ENCODE data around the gene CNPY1.

Gene CNPY1

DNA sequence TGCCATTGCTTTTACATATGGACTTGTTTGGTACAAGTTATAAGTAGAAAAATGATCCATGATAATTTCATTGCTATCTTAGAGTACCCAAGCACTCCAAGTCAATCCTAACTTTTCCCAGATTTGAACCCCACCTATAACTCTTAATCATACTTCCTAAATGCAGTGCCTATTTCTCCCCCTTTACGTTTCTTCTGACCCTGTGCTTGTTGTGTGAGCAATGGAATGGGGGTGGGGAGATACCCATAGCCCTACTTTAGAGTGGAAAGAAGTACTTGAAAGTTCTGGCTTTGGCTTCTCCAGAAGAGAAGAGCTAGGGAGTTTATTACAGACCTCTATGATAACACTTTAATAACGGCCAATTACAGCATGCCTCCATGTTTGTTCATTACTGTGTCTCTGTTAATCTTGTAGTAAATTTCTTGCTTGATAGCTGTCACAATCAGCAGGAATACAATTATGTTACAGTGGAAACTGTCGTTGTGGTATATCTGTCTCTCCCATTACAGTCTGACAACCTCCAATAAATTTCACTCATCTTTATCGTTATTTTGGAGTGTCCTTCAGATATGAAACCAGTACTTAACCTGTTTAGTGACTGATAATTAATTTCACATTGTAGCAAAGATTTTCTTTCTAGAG lies 34.0 kb downstream of the CNPY1 start:
- no peak for DNase-seq (ENCODE audit: low read depth, low spot score)

DNA sequence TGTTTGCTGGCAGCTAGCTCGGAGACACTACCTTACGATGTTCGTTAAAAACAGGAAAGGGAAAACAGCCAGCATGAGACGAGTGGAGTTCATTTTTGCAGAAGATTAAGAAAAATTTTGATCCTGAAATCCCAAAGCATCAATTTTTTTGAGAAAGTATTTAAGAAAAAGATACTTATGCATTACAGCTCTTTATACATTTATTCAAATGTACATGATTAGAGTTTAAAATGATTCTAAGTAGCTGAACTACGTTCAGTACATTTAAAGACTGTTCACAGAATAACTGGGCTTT lies 34.7 kb downstream of the CNPY1 start:
- DNase-seq (ENCODE audit: low read depth, low spot score), result no peak

DNA sequence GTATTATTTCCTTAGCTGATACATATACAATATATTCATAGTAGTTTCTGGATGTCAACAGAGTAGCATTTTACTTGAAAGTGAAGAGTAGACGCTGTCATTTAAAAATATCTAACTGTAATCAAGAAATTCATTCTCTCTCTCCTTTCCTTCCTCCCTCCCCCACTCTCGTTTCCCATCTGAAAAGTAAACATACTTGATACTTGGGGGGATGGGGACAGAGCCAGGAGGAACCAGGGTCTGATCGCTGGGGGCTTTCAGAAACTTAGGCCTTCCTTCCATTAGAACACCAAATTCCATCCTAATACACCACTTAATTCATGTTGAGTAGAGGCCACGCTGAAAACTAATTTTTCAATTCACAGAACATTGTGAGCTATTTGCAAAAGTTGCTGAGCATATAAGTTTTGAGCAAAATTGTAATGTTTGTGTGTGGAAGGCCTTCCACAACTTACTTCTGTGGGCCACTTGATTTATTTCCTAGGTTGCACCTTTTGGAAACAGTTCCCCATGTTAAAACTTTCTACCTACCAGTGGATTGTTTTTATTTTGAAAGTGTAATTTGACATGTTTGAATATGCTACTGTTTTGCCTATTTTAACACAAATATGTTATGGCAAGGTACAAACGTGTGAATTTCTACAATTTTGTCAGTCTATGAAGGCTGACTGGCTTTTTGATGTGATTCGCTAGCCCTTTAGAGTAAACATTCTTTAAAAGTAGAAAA lies 35.2 kb downstream of the CNPY1 start:
- DNase-seq (ENCODE audit: low read depth, low spot score), result no peak

DNA sequence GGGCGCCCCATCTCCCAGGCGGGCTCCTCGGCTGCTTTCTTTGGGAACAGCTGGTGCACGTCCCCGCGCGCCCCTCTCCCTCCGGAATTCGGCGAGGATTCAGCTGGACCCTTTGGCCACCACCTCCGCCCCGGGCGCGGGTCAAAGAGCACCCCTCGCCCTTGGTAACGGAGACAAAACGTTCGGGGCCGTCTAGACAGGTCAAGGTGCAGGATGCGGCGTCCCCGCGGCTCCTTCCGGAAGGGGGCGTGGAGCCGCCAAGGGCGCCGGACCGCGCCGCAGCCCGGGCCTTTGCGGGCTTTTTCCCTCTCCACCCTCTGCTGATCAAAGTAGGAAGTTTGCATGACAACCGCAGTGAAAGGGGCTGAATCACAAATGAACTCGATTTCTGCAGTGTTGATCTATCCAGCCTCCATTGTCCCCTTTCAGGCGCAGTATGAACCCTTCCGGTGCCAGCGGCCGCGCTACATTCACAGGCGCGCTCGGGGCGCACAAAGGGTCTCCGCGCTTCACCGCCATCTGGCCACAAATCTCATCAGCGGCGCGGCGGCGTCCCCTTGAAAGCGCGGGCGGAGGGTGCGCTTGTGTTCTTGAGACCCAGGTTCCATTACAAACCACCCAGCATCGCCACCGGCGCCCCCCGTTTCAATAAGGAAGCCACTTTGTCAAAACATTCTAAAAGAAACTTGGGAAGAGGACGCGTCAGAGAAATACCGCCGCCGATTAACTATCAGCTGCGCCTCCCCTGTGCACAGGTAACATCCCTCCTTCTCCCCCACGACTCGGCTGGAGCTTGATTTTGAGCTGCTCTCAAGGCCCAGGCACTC lies 36.4 kb downstream of the CNPY1 start:
- no peak for DNase-seq (ENCODE audit: low read depth, low spot score)

DNA sequence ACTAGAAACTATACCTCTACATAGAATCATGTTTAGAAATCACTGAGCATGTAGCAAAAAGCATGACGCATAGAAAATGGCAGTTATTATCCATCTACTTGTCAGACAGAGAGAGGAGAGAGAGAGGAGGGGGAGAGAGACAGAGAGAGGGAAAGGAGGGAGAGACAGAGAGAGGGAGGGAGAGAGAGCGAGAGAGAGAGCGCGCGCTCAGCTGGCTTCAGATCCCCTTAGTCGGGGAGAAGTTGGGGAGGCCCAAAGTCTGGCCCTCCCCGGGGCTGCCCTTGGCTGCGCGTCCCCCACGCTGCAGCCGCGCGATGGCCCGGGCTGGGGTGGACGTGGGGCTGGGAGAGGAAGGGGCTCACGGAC lies 37.0 kb downstream of the CNPY1 start:
- DNase-seq (ENCODE audit: low read depth, low spot score), result no peak

DNA sequence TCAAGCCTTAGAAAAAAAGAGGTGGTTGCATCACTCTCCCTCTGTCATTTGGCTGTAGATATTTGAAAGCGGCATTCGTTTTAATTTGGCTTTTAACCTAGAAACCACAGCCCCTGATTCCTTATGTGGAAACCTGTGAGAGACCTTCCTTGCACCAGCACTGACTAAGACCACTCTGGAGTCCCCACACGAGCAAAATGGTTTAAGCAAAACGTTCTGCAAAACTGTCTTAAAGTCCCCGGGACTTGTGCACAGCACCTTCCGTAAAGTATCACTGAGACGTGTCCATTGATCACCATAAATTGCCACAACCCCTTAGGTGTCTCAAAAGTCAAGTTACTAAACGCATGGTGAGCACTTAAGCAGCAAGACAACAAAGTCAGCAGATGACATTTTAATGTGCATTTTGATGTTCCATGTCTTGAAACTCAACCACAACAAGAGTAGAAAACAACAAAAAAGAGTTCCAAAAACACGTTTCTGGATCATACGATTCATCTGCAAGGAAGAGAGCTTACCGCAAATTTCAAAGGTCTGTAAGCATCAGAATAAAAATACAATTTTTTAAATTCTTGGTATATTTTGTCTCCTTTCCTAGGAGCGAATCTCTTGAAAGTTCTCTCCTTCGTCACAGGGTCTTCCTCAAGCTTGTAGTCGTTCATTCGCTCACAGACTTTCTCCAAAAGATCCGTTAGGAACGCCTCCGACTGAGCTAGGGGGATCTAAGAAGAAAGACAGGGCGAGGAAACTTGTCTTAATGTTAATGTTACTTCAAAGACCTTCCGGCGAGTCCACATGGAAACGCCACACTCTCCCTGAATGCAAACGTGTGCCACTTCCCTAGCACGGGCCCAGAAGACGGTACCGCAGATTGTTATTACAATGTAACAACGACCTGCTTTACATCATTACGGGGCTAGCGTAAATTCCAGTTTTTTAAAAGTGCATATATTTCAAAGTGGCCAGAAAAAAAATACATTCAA lies 37.7 kb downstream of the CNPY1 start:
- no peak for DNase-seq (ENCODE audit: low read depth, low spot score)

DNA sequence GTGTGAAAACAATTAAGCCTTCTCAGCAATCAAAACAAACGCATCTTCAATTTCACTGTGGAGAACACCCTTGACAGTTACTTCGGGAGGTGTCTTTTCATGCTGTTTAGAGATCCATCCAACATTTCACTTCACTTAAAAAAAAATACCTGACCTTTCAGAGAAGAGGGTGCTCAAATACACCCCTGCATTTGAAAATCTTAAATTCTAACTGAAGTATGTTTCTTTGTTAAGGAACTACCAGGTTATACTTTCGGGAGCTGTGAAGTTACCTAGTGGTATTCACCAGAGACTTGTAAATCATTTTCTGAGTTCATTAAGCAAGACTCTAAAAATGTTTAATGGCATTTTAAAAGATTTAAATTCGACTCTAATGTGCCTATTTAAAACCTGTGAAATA lies 38.8 kb downstream of the CNPY1 start:
- DNase-seq (ENCODE audit: low read depth, low spot score), result no peak

DNA sequence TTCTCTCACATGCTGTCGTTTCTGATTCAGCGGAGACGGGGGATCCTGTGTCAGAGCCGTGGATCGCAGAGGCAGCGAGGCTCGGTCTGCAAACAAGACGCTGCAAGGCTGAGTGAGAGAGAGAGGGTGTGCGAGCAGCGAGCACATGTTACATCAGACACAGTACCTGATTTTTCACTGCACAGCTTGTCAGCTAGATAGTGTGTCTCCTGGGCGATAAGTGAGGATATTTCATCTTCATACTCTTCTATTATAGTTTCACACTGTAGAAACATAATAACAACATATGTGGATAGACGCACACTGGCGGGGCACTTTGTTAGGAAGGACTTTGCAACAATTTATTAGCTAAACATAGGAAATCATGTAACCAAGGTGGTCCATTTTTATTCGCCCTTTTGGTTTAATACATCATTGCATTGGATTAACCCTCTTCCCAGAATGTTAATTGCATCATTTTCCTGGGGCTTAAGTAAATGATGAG lies 39.5 kb downstream of the CNPY1 start:
- DNase-seq (ENCODE audit: low read depth, low spot score), result no peak

DNA sequence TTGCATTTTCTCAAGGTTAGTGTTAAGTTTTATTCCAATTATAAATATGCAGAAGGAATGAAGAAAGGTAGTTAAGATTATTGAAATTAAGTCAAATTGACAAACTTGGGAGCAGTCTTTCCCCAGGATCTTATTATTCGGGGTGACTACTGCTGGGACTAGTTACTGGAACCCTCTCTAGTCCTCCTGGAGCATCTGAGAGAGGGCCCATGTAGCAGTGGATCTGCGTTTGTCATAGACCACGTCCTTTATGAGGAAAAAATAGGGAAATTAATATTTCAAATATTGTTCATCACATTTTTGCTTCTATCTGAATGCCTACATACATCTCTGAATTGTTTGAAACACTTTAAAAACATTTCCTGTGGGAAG lies 41.0 kb downstream of the CNPY1 start:
- DNase-seq (ENCODE audit: low read depth, low spot score), result no peak

DNA sequence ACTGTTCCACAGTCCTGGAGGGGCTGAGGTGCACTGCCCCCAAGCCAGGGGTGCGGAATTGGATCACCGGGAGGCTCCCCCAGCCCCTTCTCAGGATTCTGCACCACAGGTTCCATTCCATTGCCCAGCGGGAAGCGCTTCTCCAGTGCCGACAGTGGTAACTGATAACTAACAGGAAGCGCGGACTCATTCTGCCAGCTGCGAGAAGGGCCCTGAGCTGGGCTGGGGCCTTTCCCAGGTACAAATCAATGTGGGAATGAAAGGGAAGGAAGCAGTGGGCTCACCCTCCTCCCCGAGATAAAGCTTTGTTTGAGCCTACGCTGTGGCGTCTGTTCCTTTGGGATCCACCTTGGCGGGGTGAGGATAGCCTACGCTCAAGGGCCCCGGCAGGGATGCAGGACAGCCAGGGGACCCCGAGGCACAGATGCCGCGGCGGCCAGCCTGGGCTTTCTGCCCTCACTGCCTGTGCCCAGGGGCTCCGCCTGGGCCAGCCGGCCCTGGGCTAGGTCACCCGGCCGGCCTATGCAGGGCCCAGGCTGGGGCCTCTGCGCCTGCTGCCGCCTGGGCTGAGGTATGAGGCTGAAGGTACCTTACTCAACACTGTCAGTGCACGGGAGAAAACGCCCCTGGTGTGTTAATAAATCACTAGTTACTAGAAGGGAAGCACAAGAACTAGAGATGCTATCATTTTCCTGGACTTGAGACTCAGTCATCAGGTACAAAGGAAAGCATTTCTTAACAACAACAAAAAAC lies 49.0 kb downstream of the CNPY1 start:
- DNase-seq (ENCODE audit: low read depth, low spot score), result no peak

DNA sequence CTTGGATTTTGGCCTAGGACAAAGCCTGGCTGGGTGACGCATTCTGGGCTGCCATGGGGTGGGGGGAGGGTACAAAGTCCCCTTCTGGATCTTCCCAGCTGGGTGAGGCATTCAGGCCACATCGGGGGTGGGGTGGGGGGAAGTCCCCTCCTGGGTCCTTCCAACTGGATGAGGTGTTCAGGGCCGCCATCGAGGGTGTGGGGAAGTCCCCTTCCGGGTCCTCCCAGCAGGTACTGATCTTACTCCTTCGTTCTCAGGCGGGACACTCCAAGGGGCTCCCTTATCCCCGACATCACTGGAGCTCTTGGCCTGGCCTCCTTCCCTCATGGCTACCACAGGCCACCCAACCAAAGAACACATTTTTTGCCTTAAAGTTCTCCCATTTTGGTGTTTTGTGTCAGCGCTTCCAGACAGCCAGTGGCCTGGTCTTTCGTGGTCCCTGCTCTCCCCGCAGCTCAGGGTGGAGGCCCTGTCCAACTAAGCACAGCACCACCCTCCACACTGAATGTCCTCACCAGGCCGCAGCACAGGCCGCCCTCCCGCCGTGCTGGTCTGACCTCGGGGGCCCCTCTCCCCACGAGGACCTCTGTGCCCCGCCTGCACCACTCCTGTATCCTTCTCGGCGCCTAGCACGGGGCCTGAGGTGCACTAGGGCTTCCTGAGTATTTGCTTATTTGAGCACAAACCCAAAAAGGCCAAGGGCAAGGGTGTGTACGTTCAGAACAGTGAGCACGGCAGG lies 49.9 kb downstream of the CNPY1 start:
- no peak for DNase-seq (ENCODE audit: low read depth, low spot score)

DNA sequence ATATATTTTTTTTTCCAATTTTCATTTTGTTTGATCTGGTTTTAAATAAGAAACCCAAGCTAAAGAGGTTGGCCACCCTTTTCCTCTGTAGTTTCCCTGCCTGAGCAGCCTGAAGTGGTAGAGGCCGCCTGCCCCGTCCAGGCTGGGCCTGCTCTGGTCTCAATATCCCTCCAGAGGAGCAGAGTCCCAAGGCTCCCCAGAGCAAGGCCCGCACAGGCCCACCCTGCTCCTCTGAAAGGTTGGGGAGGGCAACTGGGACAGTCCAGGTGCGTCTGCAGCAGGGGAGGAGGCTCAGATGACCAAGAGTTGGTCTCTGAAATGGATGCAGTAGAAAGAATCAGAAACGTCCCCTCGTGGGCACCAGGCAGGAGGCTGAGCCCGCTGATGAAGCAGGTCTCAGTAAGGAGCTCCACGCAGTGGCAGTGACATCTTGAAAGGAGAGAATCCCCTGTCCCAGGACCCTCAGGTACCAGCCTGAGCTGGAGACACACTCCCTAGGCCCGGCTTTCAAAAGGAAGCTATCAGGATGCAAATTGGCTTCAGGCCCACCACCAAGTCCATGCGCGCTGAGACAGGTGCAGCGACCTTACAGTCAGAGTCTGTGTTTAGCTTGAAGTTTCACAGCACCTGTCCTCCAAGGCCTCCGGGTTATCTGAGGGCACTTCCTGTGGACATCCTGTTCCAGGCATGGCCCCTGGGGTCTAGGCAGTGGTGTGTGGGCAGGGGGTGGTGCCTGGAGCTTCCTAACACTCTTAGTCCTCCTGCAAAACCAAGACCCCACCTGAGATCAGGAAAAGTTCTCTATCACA lies 50.7 kb downstream of the CNPY1 start:
- no peak for DNase-seq (ENCODE audit: low read depth, low spot score)

DNA sequence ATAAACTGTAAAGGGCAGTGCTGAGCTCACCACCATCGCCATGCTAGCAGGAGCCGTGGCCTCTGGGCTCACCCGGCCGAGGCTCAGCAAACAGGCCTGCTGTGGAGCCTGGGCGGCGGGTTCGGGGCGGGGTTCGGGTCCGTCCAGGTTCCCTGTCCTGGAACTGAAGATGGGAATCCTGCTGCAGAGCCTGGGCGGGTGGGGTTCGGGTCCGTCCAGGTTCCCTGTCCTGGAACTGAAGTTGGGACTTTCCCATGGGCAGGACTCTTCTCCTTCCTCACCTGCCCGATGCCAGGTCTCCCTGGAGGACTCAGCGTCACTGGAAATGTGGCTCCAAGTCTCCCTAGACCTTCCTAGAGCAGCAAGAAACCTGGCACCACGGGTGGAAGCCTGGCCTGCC lies 51.8 kb downstream of the CNPY1 start:
- DNase-seq (ENCODE audit: low read depth, low spot score), result no peak

DNA sequence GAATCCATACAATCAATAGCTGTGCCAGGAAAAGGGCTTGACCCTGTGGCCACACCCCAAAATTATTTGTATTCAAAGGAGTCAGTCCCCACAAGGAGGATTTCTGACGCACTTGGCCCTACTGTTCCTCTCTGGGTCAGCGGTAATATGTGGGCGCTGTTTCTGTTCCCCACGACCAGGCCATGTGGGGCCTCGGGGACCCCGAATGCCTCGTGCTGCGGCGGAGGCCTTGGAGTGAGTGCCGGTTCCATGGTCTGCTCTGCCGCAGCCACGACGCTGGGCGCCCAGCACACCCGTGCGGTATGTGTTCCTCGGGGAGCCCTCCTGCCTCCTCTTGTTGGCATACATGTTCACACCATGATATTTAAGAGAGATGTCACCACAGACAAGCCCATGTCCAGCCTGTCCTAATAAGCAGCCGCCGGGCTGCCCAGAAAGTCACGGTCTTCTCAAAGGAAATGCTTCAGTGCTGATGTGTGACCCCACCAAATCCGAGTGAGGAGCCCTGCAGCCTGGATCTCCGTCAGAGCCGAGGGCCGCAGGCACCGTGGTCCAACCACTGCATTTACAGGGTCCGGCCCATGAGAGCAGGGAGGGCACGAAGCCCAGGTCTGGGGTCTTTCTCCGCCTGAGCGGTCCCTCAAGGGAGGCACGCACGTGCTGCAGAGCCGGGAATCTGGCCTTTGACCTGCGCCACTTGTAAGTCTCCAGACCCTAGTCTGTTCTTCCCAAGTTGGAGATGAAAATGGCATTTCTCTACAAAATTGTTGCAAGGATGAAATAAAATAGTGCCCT lies 52.4 kb downstream of the CNPY1 start:
- DNase-seq (ENCODE audit: low read depth, low spot score), result no peak

DNA sequence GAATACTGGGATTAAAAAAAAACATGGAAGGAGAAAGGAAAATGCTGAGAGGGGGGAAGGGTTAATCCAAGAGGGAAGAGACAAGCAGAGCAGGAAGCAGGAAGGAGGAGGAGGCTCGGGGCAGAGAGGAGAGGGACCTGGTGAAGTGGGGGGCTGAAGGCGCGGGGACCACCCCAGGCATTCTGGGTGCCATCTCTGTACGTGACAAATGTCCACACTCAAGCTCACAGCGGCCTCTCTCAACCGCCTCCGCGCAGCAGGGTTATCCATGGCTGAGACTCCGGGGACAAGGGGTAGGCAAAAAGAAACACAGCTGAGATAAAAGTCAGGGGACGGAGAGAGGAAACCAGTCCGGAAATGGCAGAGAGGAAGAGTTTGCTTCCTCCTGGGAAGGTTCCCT lies 54.5 kb downstream of the CNPY1 start:
- DNase-seq (ENCODE audit: low read depth, low spot score), result no peak

DNA sequence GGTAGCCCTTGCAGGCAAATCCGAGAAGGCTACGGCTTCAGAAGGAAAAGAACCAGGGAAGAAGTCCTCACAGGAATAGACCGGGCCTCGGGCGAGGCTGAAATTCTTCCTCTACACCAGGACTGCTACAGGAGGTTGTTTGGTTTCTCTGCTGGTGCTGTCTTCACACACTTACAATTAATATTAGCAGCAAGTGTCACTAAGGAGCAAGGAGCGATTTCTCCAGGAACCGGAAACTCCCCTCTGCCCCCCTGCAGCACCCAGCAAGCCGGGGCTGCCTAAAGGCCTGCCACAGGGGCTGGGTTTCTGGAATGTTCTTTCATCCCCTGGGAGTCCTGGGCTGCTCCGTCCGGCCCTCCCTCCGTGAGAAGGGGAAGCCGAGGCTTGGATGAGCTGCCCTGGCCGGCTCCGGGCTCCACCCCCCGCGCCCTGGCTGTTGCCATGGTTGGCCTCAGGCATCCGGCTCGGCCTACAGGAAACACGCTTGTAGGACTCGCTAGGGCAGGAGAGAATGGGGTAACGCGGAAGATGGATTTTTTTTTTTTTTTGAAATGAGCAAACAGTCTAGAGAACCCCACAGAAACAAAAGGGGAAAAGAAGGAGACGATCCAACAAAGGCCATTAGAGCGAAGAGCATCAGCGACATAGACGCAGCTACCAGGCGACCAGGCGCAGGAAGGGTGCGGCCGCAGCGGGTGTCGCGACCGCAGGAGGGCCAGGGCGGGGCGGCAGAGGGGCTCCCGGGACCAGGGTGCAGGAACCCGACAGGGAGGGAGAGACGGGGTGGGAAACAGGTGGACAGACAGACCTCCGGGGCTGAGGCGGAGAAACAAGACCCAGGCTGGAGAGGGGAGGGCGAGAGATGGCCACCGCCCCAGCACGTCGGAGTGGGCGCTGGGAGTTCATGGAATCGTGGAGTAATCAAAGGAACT lies 55.4 kb downstream of the CNPY1 start:
- no peak for DNase-seq (ENCODE audit: low read depth, low spot score)

DNA sequence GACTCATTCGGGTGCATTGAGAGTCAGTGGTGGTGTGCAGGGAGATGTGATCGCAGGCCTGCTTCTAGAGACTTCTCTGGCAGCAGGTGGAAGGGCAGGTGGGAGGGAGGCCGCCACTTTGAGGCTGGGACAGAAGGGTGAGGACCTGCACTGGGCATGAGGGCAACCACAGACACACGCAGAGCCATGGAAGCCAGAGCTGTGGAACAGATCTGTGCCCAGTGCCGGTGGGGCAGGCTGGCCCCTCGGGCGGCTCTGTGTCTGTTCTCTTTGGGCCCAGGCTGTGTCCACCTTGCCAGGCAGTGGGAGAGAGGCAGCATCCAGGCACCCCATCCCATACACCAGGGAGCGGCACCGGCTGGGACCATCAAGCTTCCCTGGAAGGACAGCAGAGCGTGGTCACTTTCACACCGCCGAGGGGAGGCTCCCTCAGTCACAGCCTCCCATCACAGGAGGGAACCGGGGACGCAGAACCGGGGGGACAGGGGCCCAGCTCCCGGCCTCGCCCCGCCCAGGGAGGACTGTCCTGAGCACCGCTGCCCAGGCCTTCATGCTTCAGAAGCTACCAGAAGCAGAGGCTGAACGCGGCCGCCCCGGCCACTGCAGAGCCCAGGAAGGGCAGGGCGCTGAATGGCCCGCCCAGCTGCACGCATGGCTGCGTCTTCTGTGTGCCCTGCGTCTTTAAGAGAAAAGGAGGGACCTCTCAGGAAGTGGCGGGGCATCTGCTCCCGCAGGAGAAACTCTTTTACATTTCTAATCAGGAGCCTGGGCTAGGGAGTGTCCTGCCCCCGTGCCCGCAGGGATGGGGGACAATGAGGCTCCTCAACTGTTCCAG lies 56.3 kb downstream of the CNPY1 start:
- no peak for DNase-seq (ENCODE audit: low read depth, low spot score)
